ENCODE measurements around the gene NOSTRIN.

DNA sequence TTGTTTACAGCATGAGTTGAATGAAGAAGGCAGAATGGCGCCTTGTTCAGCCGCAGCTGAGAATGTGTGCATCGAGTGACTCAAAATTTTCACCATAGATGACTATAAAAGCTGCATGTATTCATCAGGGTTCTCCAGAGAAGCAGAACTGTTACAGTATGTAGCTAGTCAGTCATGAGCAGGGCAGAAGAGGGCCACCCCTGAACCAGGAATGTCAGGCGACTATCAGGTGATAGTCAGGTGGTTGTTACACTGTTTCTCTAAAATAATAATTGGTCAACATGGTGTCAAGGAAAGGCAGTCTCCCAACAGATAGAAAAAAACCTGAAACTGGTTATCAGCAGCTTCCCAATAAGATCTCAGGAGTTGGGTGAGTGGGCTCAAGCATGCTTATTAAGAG is 20.2 kb upstream of the NOSTRIN start:
- TF ChIP-seq EZH2phosphoT487 (IDR thresholded peaks at IDR 0.05; ENCODE audit: borderline replicate concordance, low read depth, low read length), result no peak
- TF ChIP-seq, protein P1, sequence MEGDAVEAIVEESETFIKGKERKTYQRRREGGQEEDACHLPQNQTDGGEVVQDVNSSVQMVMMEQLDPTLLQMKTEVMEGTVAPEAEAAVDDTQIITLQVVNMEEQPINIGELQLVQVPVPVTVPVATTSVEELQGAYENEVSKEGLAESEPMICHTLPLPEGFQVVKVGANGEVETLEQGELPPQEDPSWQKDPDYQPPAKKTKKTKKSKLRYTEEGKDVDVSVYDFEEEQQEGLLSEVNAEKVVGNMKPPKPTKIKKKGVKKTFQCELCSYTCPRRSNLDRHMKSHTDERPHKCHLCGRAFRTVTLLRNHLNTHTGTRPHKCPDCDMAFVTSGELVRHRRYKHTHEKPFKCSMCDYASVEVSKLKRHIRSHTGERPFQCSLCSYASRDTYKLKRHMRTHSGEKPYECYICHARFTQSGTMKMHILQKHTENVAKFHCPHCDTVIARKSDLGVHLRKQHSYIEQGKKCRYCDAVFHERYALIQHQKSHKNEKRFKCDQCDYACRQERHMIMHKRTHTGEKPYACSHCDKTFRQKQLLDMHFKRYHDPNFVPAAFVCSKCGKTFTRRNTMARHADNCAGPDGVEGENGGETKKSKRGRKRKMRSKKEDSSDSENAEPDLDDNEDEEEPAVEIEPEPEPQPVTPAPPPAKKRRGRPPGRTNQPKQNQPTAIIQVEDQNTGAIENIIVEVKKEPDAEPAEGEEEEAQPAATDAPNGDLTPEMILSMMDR (conservative IDR thresholded peaks at IDR 0.05; ENCODE audit: low read length), result no peak

All from OCI-LY7 (cell line).